IMR-90 (cell line): ENCODE measurements around the gene ZNF157. TPM values are rescaled to one million over a fixed set of nuclear protein-coding genes. Genes with fewer than 3 reads are reported as not detected.

Source experiments
- ATAC-seq: fragments of 200-7000 bp; cut with Tn5 transposase; 2 replicates; pipeline ENCODE4 v1.9.1; 2020; ENCODE audit warnings: low read depth, mild to moderate bottlenecking, moderate library complexity
- BruUV-seq: library from RNA; stranded (reverse); fragments of 400-500 nt; replicated peaks from 2 replicates; lab custom pipeline; 2021; lab: Mats Ljungman, UMichigan
- CTCF ChIA-PET: fragments of 300-600 bp; formaldehyde crosslinking; extraction: SDS; loops from one replicate; lab custom pipeline; 2021; ENCODE audit warnings: antibody characterized with exemption; lab: Yijun Ruan, JAX
- POLR2A ChIA-PET: fragments of 300-600 bp; sonication (Branson Sonifier 250); formaldehyde crosslinking; loops from one replicate; lab custom pipeline; 2022; ENCODE audit warnings: antibody characterized with exemption; ENCODE audit not compliant: unreplicated experiment; lab: Charles Lee
- DNase-seq: peaks from one replicate; pipeline ENCODE4 v3.0.0; 2013
- H2AFZ ChIP-seq: replicated peaks from 2 replicates; pipeline ENCODE3; 2013; ENCODE audit warnings: low read length, mild to moderate bottlenecking; ENCODE audit not compliant: poor library complexity
- H2AK5ac ChIP-seq: 2 replicates; pipeline ENCODE4 v1.6.1; 2013; ENCODE audit warnings: low read depth, low read length, inconsistent platforms
- H2AK9ac ChIP-seq: replicated peaks from 2 replicates; pipeline ENCODE3; 2013; ENCODE audit warnings: mild to moderate bottlenecking, low read depth, low read length, moderate library complexity; ENCODE audit not compliant: poor library complexity
- H2BK120ac ChIP-seq: 2 replicates; pipeline ENCODE4 v1.6.1; 2013; ENCODE audit warnings: low read depth, low read length, inconsistent platforms
- H2BK15ac ChIP-seq: 3 replicates; pipeline ENCODE4 v1.6.1; 2013; ENCODE audit warnings: low read depth, low read length, inconsistent platforms
- H2BK20ac ChIP-seq: 2 replicates; pipeline ENCODE4 v1.6.1; 2013; ENCODE audit warnings: low read depth, mild to moderate bottlenecking, inconsistent platforms, low read length, moderate library complexity
- H2BK5ac ChIP-seq: 2 replicates; pipeline ENCODE4 v1.6.1; 2013; ENCODE audit warnings: mild to moderate bottlenecking, low read depth, low read length, inconsistent platforms; ENCODE audit not compliant: poor library complexity, severe bottlenecking
- H3K14ac ChIP-seq: replicated peaks from 2 replicates; pipeline ENCODE4 v1.6.1; 2013; ENCODE audit warnings: low read depth, low read length, inconsistent platforms
- H3K18ac ChIP-seq: 2 replicates; pipeline ENCODE4 v1.6.1; 2013; ENCODE audit warnings: low read depth, low read length, control low read depth
- H3K23ac ChIP-seq: 2 replicates; pipeline ENCODE4 v1.6.1; 2013; ENCODE audit warnings: low read depth, low read length, inconsistent platforms
- H3K27ac ChIP-seq: 2 replicates; pipeline ENCODE4 v1.5.1; 2013; ENCODE audit warnings: mild to moderate bottlenecking, control low read depth, low read length; ENCODE audit not compliant: insufficient read depth
- H3K27me3 ChIP-seq: 2 replicates; pipeline ENCODE4 v1.6.1; 2013; ENCODE audit warnings: low read length; ENCODE audit not compliant: control insufficient read depth, insufficient read depth
- H3K36me3 ChIP-seq: 2 replicates; pipeline ENCODE4 v1.6.1; 2013; ENCODE audit warnings: low read length, mixed read lengths; ENCODE audit not compliant: control insufficient read depth, insufficient read depth
- H3K4ac ChIP-seq: 2 replicates; pipeline ENCODE4 v1.6.1; 2013; ENCODE audit warnings: low read depth, low read length, inconsistent platforms
- H3K4me1 ChIP-seq: 2 replicates; pipeline ENCODE4 v1.6.1; 2013; ENCODE audit warnings: low read length, mixed read lengths; ENCODE audit not compliant: control insufficient read depth, insufficient read depth
- H3K4me2 ChIP-seq: 2 replicates; pipeline ENCODE4 v1.6.1; 2013; ENCODE audit warnings: low read depth, mild to moderate bottlenecking, control low read depth, low read length, moderate library complexity
- H3K4me3 ChIP-seq: 2 replicates; pipeline ENCODE4 v1.5.1; 2013; ENCODE audit warnings: low read depth, mild to moderate bottlenecking, control low read depth, low read length, moderate library complexity; ENCODE audit not compliant: insufficient read depth
- H3K56ac ChIP-seq: 2 replicates; pipeline ENCODE4 v1.6.1; 2013; ENCODE audit warnings: low read length, inconsistent platforms; ENCODE audit not compliant: insufficient read depth; ENCODE audit errors: extremely low read depth
- H3K79me1 ChIP-seq, 2 experiments: 2 replicates each; pipeline ENCODE4 v1.6.1; 2013; ENCODE audit warnings: low read length in 2 of 2, inconsistent platforms in 1 of 2, low read depth in 1 of 2
- H3K9ac ChIP-seq: 2 replicates; pipeline ENCODE4 v1.6.1; 2013; ENCODE audit warnings: low read depth, low read length, control low read depth
- H3K9me1 ChIP-seq: 2 replicates; pipeline ENCODE4 v1.6.1; 2013; ENCODE audit warnings: low read length, inconsistent platforms; ENCODE audit not compliant: insufficient read depth
- H3K9me3 ChIP-seq: 2 replicates; pipeline ENCODE4 v1.6.1; 2013; ENCODE audit warnings: low read length; ENCODE audit not compliant: control insufficient read depth, insufficient read depth
- H4K20me1 ChIP-seq: 2 replicates; pipeline ENCODE4 v1.6.1; 2013; ENCODE audit warnings: low read length, inconsistent platforms; ENCODE audit not compliant: insufficient read depth
- H4K5ac ChIP-seq: 2 replicates; pipeline ENCODE4 v1.6.1; 2013; ENCODE audit warnings: mild to moderate bottlenecking, low read depth, low read length, control low read depth
- H4K8ac ChIP-seq, 2 experiments: 2 replicates each; pipeline ENCODE4 v1.6.1; 2013; ENCODE audit warnings: low read depth in 2 of 2, low read length in 2 of 2, control low read depth in 1 of 2, inconsistent platforms in 1 of 2
- H4K91ac ChIP-seq: 2 replicates; pipeline ENCODE4 v1.6.1; 2013; ENCODE audit warnings: low read depth, low read length, inconsistent platforms; ENCODE audit not compliant: insufficient read depth
- CEBPB ChIP-seq: IDR thresholded peaks from 2 replicates; pipeline ENCODE4 v1.6.1; 2012; ENCODE audit warnings: low read depth, low read length, improper control_type of control experiment
- CHD1 ChIP-seq: IDR thresholded peaks from 2 replicates; pipeline ENCODE4 v1.6.1; 2012; ENCODE audit warnings: low read depth, low read length, improper control_type of control experiment
- CTCF ChIP-seq: conservative IDR thresholded peaks from 2 replicates; pipeline ENCODE4 v1.5.1; 2012; ENCODE audit warnings: mild to moderate bottlenecking, low read depth, low read length, improper control_type of control experiment
- ELK1 ChIP-seq: fragments of 150-350 bp; IDR thresholded peaks from 2 replicates; pipeline ENCODE4 v1.6.1; 2016; ENCODE audit warnings: low read depth, mild to moderate bottlenecking, low read length, moderate library complexity, borderline replicate concordance
- FOS ChIP-seq: fragments of 150-350 bp; IDR thresholded peaks from 2 replicates; pipeline ENCODE4 v1.6.1; 2016; ENCODE audit warnings: low read depth, low read length
- MAFK ChIP-seq: IDR thresholded peaks from 2 replicates; pipeline ENCODE4 v1.6.1; 2012; ENCODE audit warnings: low read depth, low read length, improper control_type of control experiment
- MAZ ChIP-seq: IDR thresholded peaks from 2 replicates; pipeline ENCODE4 v1.6.1; 2012; ENCODE audit warnings: low read depth, mild to moderate bottlenecking, low read length, improper control_type of control experiment, moderate library complexity, borderline replicate concordance
- MXI1 ChIP-seq: IDR thresholded peaks from 2 replicates; pipeline ENCODE4 v1.6.1; 2012; ENCODE audit warnings: low read depth, mild to moderate bottlenecking, low read length, moderate library complexity, borderline replicate concordance
- POLR2A ChIP-seq: IDR thresholded peaks from 2 replicates; pipeline ENCODE4 v1.6.1; 2012; ENCODE audit warnings: mild to moderate bottlenecking, low read depth, low read length
- RAD21 ChIP-seq: IDR thresholded peaks from 2 replicates; pipeline ENCODE4 v1.6.1; 2012; ENCODE audit warnings: low read length, improper control_type of control experiment
- RCOR1 ChIP-seq: IDR thresholded peaks from 2 replicates; pipeline ENCODE4 v1.6.1; 2012; ENCODE audit warnings: mild to moderate bottlenecking, low read length, improper control_type of control experiment; ENCODE audit not compliant: insufficient replicate concordance
- RFX5 ChIP-seq: IDR thresholded peaks from 2 replicates; pipeline ENCODE4 v1.8.0; 2012; ENCODE audit warnings: low read depth, mild to moderate bottlenecking, low read length, moderate library complexity
- SMC3 ChIP-seq: fragments of 150-350 bp; IDR thresholded peaks from 2 replicates; pipeline ENCODE4 v1.6.1; 2016; ENCODE audit warnings: low read depth, mild to moderate bottlenecking, antibody characterized with exemption, low read length, moderate library complexity
- USF2 ChIP-seq: fragments of 150-350 bp; IDR thresholded peaks from 2 replicates; pipeline ENCODE4 v1.6.1; 2017; ENCODE audit warnings: mild to moderate bottlenecking, antibody characterized with exemption, low read length, low read depth
- WGBS, 2 experiments: methylation state at CpG; one replicate each; pipeline versions ENCODE4 v1.1.5 to v1.1.7; 2013; ENCODE audit warnings: missing lambda C conversion rate in 2 of 2; ENCODE audit not compliant: insufficient read length in 1 of 2; ENCODE audit errors: extremely low coverage in 2 of 2; 5-methylcytosine and 5-hydroxymethylcytosine counted together
- dilution Hi-C: fragments of 300-500 bp; cut with HindIII; formaldehyde crosslinking; loops from one replicate; pipeline ENCODE4 v1.14.3; 2018; ENCODE audit warnings: low sequenced_read_pairs; ENCODE audit not compliant: unreplicated experiment
- in situ Hi-C: fragments of 300-500 bp; cut with MboI; formaldehyde crosslinking; loops from 3 replicates; pipeline ENCODE4 v1.14.3; 2019; ENCODE audit warnings: low sequenced_read_pairs, inconsistent platforms, mixed read lengths
- intact Hi-C: fragments of 100-400 bp; cut with micrococcal nuclease; formaldehyde crosslinking; loops from 2 replicates; pipeline ENCODE4 v1.10.0; 2022
- polyA plus RNA-seq, 3 experiments: library from polyadenylated mRNA; depleted of rRNA; stranded (reverse); fragments of >200 nt; gene quantifications; 2 replicates each; pipeline ENCODE4 v1.2.3, GENCODE V29; 2012; ENCODE audit warnings: low replicate concordance in 1 of 3
- total RNA-seq: library from RNA; depleted of rRNA; stranded (reverse); fragments of >200 nt; gene quantifications from 2 replicates; pipeline ENCODE4 v1.2.3, GENCODE V29; 2012

The ZNF157 gene
- total and polyA plus RNA-seq, 2 of the 4 experiments (the other 2 are of a cell fraction), result under 0.01 TPM; not detected in 1

GRCh38 chrX:47366041-47366722 lies 4.2 kb upstream of the ZNF157 start (continued):
- no peak for TF ChIP-seq CEBPB

- 63% methylated on average over 5 of the region's 5 CpGs; no CpG with 5 or more reads in 1 of the 2 experiments for WGBS, 2 experiments
- no peak overlapping the region for H3K4me2 ChIP-seq
- no peak overlapping the region for H3K23ac ChIP-seq
- H4K20me1 ChIP-seq, result no peaks in the 10 kb centered on the region
- BruUV-seq, result no TSS peak
- ChIA-PET POLR2A (no interaction called here), CTCF (no interaction called here)
- no peak for DNase-seq
- no peak overlapping the region for H4K91ac ChIP-seq
- no peak overlapping the region for H2BK5ac ChIP-seq
- H3K9me1 ChIP-seq, result no peaks in the 10 kb centered on the region
- no peak overlapping the region for H2AFZ ChIP-seq
- no peak overlapping the region for H2BK15ac ChIP-seq
- no peak overlapping the region for H2BK20ac ChIP-seq
- no peak overlapping the region for H3K4ac ChIP-seq
- no peaks in the 10 kb centered on the region; the same call in 1 of the 2 replicates for H3K27me3 ChIP-seq
- H4K5ac ChIP-seq, result no peak overlapping the region
- no peak overlapping the region for H2AK5ac ChIP-seq
- H3K4me3 ChIP-seq, result no peak overlapping the region
- H3K18ac ChIP-seq, result no peak overlapping the region
- no peak overlapping the region for H4K8ac ChIP-seq
- intact Hi-C loops (no loop called here), dilution Hi-C loops (no loop called here), in situ Hi-C loops (no loop called here)
- no peaks in the 10 kb centered on the region for H3K79me1 ChIP-seq
- no peak overlapping the region for H3K9ac ChIP-seq
- no peak overlapping the region for H3K56ac ChIP-seq
- ATAC-seq, result no peak
- H2BK120ac ChIP-seq, result no peak overlapping the region
- no peaks in the 10 kb centered on the region for H3K9me3 ChIP-seq
- H3K14ac ChIP-seq, result no peak overlapping the region
- H2AK9ac ChIP-seq, result no peak overlapping the region
- H3K4me1 ChIP-seq, result no peaks in the 10 kb centered on the region
- H3K27ac ChIP-seq, result no peak overlapping the region
- H3K36me3 ChIP-seq, result no peaks in the 10 kb centered on the region
- no peak for TF ChIP-seq MXI1
- TF ChIP-seq MAFK, result no peak
- TF ChIP-seq POLR2A, result no peak
- no peak for TF ChIP-seq ELK1
- TF ChIP-seq MAZ, result no peak
- TF ChIP-seq SMC3, result no peak
- TF ChIP-seq FOS, result no peak
- TF ChIP-seq RCOR1, result no peak
- TF ChIP-seq USF2, result no peak
- TF ChIP-seq RAD21, result no peak
- no peak for TF ChIP-seq CTCF
- no peak for TF ChIP-seq RFX5
- TF ChIP-seq CHD1, result no peak
Observed at GRCh38 chrX:47373198-47373597, 2.8 kb downstream of the ZNF157 start.
